NCI-H2081 (cell line): Measurements from ENCODE around the gene ZNF462.
A peak's percentile ranks its signal among the peaks of the same experiment; 100 is the strongest.
"Not testable (repeated sequence)": the region's sequence is repeated elsewhere in the genome, so short reads cannot be mapped to it uniquely, and the experiment has no call there.

Source experiments
- DNase-seq, 2 experiments: peaks; one replicate each; lab custom pipeline; 2025; lab: John Stamatoyannopoulos, UW

The ZNF462 gene

DNA sequence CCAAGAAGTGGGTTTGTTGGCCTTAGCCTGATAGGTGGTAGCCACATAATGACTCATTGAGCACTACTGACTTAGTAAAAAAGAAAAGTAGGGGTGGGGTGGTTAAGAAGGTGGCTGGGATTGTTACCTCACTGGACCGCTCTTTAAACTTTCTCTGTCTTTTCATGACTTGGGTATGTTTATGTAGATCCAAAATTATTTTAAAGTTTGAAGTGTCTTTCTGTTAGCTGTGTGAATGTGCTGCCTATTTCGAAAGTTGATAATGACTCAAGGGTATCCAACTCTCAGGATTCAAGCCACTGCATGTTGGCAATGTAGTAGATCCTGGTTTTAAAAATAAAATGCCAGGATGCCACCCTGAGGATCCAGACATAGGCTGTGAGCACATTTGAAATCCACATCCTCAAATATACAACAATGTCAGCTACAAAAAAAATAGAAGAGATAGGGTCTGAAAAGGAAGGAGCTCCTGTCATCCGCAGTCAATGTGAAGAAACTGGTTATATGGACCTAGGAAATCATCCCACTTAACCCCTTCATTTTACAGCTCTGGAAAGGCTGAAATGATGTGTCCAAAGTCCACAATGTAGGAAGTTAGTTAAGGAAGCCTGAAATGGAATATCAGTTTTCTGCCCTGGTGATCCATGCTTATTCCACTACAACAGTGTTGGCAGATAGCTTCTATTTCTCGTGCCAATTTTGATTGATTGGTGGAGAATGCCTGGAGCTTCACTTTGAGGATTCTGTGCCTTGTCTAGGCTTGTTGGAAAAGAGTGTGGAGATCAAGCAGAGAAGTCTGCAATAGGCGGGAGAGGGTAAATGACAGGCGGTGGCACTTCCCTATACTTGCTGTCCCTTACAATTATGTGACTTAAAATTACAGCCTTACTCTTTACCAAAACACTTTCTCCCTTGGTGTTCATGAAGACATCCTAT, 23.4 kb downstream of the ZNF462 start:
- DNase-seq: no peak

DNA sequence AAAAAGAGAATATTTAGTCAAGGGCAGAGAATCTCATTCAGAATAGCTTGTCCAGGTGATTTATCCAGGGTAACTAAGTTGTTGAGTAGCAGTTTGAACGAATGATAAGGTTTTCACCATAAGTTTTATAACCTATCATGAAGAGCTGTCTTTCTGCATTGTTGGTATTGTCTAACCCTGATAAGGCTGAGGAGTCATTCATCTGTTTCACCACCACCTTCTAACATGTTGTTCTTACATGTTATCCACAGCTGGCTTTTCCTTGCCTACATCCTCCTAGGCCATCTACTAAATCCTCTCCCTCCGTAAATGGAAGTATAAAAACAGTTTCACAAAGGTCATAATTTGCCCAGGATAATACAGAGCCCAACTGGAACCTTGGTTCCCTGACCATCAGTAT, 24.1 kb downstream of the ZNF462 start:
- DNase-seq: no peak

DNA sequence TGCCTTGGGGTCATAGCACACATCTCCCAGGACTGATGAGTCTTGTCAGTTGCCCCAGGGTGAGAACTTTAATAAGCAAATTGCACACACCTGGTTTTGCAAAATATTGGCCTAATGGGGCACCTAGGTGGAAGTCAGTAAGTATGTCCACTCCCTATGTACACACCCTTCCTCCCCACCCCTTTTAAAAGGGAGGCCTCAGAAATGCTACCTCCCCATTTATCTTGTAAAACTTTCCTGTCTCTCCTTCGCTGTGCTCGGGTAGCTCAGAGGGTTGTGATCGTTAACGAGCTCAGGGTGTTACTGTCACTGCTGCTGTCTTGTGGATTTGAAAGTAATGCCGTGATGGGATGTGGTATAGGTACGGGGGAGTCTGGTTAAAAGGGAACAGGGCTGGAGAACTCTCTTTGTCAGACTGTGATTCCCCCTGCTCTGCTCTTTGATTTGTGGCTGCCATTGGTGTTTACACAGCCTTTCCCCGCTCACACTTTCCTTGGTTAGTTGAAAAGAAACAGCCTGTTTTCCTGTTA, 26.2 kb downstream of the ZNF462 start:
- no peak for DNase-seq

DNA sequence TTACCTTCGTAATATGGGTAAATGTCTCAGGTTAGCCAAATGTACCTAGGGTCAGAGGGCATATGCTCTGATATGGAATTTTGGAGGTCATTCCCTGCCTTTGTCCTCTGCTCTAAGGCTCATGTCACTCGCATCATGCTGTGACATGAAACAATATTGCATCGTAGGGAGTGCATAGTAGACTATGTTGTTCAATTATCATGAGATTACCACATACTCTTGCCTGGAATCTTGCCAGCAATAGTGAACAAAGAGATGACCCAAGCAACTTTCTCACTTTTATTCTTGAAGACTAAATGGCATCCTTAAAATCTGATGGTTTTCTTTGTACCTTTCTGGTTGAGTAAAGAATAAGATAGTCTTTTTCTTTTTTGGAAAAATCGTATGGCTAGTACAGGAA, 27.6 kb downstream of the ZNF462 start:
- DNase-seq: no peak

DNA sequence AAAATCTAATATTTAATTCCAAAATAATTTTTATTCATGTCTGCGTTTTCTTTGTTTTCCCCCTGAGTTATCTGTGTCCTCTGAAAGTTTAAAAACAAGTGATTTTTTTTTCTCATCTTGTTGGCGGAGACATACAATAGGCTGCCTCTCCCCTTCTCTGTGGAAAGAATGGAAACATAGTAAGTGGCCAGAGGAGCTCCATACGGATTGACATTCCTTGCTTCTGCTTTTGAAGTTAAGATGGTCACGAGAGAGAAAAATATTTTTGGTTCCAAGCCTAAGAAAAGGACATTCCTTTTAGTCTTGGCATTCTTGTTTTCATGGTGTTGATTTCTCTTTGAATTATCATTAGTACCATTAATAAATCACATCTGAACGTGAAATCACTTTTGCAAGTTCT, 28.3 kb downstream of the ZNF462 start:
- no peak for DNase-seq

DNA sequence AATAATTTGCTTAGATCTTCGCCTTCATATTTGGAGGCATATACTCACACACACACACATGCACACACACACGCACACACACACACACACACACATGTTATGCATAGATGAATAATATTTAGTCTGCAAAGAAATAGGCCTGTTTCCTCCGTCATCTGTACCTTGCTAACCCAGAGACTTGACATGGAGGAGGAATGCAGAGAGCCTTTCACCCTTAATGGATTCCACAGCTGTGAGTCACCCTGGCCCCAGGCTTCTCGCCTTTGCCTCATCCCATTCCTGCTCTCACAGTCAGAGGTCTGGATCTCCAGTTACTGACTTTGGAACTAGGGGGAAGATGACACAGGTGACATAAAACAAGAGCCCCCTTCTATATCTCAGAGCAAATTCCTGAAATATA, 29.7 kb downstream of the ZNF462 start:
- no peak for DNase-seq

DNA sequence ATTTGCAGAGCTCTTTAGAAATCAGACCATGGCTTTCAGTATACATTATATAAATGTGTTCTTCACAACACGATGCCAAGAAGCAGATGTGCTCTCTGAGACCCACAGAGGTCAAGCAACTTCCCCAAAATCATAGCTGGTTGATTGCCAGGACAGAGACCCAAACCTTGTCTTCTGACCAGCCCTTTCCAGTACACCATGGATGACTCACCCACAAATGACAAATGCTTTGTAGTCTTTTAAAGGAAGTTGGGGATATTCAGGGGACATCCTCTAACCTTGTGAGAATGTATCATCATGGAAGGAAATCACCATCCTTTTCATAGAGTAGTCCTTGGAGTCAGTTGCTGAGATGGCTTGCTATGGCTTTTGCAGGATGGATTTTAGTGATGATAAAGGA, 30.1 kb downstream of the ZNF462 start:
- no peak for DNase-seq

DNA sequence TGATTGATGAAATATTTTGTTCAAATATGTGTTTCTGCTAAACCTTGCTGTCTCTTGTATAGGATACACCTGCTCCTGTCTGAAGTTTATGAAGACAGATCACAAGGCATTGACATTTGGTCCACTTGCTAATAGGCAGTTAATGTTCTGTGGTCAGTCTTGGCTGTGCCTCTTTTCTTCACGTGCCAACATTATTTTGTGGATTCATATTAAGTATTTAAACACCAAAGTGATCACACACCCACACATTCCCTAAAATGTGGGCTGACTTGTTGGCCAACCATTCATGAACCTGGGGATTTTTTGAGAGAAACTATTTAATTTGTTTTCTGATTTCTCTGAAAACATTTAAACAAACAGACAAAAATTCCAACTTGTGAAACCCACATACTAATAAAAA, 33.7 kb downstream of the ZNF462 start:
- DNase-seq: no peak

DNA sequence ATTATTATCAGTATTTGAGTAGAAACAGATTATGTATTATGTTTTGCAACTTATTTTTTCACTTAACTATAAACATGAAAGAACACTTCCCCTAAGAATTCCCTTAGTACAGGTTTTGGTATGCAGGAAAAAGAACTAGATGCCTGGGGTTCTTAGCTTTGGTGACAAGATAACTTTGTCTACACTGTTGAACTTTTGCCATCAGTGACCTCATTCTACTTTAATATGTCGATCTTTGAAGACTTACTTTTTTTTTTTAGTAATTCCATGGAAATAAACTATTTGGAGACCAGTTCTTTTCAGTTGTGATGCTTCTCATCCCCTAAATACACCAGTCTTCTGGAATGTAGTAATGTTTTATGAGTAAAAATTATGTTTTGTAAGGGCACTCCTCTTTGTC, 34.3 kb downstream of the ZNF462 start:
- no peak for DNase-seq

DNA sequence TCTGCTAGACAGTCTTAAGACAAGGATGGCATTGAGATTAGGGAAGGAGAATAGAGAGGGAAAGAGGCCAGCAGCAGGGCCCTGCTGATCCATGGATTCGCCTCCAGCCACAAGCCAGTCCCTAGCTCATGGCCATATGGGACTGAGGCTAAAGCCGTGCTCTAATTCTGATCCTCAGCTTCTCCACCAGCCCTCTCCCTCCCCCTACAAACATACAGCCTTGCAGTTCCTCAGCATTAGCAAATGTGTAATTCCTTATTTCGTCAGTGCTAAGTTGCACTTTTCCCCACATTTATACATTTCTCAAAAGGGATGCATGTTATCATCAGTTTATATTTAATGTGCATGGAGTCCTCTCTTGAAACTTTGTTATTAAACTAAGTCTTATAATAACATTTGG, 34.8 kb downstream of the ZNF462 start:
- DNase-seq: no peak

DNA sequence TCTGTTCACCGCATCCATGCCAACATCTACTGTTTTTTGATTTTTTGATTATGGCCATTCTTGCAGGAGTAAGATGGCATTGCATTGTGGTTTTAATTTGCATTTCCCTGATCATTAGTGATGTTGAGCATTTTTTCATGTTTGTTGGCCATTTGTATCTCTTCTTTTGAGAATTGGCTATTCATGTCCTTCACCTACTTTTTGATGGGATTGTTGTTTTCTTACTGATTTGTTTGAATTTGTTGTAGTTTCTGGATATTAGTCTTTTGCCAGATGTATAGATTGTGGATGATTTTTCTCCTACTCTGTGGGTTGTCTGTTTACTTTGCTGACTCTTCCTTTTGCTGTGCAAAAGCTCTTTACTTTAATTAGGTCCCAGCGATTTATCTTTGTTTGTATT, 37.6 kb downstream of the ZNF462 start:
- not testable (repeated sequence) for DNase-seq

DNA sequence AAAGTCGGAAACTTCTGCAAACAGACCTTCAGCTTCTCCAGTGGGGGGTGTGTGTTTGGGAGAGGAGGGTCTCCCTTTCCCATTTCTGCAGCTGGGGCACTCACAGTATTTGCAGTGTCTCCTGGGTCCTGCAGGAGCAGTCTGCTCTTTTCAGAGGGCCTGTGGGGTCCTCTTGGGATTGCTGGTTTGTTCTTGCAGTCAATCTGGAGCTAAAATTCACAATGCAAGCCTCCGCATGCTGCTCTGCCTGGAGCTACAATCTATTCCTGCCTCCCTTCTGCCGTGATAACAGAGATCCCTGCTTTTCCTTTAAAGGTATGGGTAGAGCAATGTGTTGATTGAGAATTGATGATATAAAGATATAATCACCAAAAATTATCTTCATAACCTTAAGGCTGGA, 43.2 kb downstream of the ZNF462 start:
- no peak for DNase-seq

DNA sequence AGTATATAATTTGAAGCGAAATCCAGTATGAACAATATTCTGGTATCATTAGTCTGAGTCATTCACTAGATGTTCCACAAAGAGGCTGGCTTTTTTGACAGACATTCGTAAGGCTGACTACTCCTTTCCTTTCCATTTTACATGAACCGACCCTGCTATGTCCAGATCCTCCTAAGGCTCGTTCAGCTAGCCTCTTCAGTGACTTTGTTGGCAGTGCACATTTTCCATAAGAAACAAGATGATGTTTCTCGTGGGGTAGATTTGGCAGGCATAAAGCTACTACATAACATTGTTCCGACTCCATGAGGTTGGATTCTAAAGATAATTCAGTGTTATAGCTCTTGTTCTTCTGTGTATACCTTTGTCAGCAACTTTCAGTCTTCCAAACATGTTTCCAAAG, 49.0 kb downstream of the ZNF462 start:
- DNase-seq: no peak

DNA sequence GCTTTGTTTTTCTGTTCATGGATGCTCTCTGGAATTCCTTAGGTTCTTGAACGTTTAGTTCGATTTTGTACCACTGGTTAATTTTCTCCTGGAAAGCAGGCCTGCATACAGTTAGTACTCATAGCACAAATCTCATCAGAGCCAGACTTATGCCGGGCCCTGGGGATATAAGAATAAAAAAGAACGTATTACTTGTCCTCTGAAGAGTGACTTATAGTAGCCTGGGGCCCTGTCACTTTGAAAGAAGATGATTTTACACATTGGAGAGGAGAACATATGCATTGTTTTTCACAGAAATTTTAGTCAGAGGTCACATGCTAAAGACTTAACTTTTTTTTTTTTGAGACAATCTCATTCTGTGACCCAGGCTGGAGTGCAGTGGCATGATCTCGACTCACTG, 50.3 kb downstream of the ZNF462 start:
- no peak for DNase-seq

DNA sequence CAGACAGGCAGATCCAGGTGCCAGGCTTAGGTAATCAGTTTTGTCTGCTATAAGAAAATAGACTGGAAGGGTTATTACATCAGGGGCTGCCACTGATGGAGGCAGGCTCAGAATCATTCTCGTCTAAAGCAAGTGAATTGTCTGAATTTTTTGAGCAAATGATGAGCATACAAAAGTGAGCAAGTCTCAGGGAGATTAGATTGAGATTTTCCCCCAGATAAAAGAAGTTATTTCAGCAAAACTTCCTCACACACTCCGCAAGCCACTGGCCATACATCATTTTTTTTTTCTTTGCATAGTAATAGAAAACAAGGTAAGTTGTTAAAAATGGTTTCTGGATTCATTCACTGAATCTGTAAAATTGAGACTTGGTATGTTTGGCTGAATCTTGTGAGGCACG, 52.9 kb downstream of the ZNF462 start:
- no peak for DNase-seq

DNA sequence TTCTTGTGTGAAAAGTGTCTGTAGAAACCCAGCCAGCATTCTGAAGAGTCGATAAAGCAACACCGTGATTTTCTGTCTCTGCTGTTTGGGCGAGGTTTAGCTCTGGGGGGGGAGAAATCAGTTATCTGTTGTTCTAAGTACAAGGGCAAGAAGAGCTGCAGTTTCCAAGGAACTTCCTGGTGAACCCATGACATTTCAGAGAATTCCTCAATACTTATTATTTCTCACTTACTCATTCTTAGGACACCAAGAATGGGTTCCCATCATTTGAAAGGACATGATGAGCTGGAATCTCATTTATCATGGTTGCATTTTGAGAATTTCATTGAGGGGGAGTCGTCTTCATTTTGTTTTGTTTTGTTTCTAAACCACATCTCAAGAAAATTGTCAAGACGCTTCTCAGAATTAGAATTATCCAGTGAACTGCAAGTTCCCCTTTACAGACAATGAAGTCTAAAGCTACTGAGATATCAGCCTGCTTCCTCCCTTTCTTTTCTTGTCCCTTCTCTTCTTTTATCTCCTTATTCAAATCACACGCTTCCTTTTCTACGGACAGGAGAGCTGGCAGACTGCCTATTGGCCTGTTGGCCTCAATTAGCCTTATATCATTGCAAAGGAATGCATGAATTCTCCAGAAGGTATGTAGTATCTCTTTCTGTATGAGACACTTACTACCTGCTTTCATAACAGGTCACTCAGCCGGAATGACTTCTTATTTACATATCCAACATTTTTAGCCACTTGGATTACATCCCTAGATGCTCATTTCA, 53.7 kb downstream of the ZNF462 start:
- no peak for DNase-seq

DNA sequence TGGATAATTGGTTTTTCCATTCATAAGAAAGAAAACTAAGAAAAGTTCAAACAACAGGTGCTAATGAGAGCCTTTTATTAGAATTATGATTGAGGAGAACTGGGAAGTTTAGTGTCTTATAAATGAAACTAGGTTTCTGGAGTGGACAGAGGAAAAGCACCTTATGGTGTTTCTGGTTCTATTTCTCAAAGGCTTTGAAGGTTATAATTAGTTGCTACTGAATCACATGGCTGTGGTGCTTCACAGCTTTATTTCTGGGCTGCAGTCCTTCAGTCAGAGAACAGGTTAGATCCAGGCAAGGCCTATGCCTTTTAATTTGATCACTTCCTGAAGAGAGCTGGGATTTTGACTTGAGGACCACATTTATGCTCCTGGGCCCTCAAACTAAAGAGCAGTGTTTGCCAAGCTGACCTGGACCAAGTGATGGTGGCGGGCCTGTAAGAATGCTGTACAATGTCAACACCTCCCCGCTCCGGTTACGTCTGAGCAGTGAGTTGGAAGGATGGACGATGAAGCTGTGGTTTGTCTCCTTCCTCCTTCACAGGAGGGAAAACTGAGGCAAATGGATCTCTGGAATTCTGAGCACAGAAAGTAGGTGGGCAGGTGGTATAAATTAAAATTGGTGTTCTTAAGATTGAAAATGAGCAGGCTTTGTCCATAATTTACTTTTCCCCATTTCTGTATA, 56.0 kb downstream of the ZNF462 start:
- no peak for DNase-seq

DNA sequence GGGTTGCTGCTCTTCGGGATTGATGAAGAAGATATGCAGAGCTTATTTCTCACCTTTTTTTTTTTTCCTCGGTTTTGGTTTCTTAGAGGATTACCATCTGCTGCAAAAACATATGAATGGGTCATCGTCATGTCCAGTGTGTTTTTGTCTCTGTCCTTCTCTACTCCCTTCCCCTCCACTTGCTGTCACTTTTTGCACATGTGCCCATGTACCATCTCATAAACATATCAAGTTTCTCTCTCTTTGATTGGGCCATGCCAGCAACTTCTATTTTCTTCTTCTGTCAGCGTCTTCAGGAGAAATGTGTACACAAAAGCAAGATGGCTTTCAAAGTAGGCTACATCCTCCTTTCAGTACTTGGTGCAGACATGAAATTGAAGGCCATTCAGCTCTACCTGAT, 57.1 kb downstream of the ZNF462 start:
- DNase-seq: no peak

DNA sequence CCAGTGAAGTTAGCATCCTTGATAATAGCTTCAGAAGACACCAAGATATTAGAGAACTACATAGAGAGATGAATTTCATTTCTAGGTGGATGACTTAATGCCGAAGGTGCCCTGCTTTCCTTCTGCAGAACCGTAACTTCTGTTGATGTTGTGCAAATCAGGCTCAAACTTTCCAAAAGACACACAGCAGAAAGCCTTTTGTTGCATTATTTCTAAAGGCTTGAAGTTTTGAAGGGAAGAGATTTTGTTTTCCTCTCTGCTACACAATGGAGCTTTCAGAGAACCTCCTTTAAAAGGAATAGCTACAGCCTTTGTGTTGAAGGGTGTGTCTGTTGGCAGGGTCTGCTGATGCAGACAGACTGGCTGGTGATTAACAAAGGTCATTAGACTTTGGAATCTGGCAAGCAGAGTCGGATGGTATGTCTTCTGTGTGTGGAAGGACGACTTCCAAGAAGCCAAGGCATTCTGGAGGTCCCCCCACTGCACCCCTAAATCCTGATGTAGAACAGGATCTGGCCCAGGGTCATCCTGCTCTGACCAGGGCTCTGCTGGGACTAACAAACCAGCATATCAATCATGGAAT, 57.8 kb downstream of the ZNF462 start:
- DNase-seq: no peak

DNA sequence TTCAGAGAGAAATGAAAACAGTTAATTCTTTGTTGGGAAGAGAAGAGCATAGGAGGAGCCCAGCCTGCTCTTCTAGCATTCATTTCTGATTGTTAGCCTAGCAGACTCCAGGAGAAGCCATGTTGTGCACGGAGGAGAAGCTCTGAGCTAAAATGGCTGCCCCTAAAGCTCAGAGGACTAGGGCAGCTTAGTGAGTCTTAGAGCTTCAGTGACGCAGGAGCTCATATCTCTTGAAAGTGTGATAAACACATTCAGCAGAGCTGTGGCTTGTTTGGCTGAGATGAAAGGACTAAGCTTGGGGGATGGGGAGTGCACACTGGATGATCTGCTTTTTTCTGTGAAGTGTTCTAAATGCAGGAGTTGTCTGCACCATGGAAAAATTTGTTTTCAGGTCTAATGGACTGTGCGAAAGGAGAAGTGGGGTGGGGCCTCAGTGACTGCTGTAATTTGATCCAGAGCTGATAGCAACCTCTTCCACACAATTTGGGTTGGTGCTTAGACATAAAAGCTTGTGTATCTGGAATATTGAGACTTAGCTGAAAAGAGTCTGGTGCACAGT, 58.5 kb downstream of the ZNF462 start:
- peak; percentile 3 to 10 for DNase-seq

DNA sequence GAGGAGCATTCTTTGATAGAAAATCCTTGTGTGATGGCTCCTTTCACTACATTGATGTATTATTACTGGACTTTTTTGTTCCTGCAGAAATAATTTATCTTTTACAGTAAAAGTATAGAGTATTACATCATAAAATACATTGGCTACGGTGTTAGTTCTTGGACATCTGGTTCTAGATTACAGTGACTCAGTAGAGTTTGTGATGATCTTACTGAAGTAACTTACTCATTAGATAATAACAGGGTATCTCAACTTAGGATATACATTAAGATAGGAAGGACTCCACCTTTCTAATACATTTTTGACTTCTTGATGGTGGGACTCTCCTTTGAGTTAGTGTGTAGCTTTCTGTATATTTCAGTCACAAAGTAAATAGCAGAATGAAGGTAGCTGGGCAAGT, 59.1 kb downstream of the ZNF462 start:
- DNase-seq: no peak

DNA sequence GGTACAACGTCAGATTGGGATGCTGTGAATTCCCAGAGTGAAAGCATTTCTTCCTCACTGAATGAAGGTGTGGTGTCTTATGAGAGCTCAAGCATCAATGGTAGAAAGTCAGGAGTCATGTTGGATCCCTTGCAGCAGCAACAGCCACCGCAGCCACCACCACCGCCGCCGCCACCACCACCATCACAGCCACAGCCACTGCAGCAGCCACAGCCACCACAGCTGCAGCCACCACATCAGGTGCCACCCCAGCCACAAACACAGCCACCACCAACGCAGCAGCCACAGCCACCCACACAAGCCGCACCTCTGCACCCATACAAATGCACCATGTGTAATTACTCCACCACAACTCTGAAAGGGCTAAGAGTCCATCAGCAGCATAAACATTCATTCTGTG, 62.4 kb downstream of the ZNF462 start:
- no peak for DNase-seq
